MM.1S (cell line): ENCODE results near the gene DSCAM.
A peak's percentile ranks its signal among the peaks of the same experiment; 100 is the strongest.

Source experiments
- DNase-seq: peaks from one replicate; pipeline ENCODE4 v3.0.0-alpha.2; 2015
- H2AFZ ChIP-seq: fragments of 300-600 bp; sonication (generic); 2 replicates; pipeline ENCODE4 v1.6.0; 2016; ENCODE audit warnings: antibody characterized with exemption, low read length
- H3F3A ChIP-seq: fragments of 300-600 bp; sonication (generic); 2 replicates; pipeline ENCODE4 v1.6.1; 2016; ENCODE audit warnings: mild to moderate bottlenecking, antibody characterized with exemption, low read length, moderate library complexity, mixed read lengths; ENCODE audit not compliant: insufficient read depth
- H3K27ac ChIP-seq: fragments of 300-600 bp; sonication (generic); 2 replicates; pipeline ENCODE4 v1.5.1; 2016; ENCODE audit warnings: mild to moderate bottlenecking, low read length
- H3K27me3 ChIP-seq: fragments of 300-600 bp; sonication (generic); replicated peaks from 2 replicates; pipeline ENCODE4 v1.6.0; 2016; ENCODE audit warnings: low read length; ENCODE audit not compliant: insufficient read depth
- H3K36me3 ChIP-seq: fragments of 300-600 bp; sonication (generic); replicated peaks from 2 replicates; pipeline ENCODE4 v1.6.1; 2016; ENCODE audit warnings: mild to moderate bottlenecking, low read length, mixed read lengths; ENCODE audit not compliant: insufficient read depth
- H3K4me1 ChIP-seq: fragments of 300-600 bp; sonication (generic); 2 replicates; pipeline ENCODE4 v1.6.1; 2016; ENCODE audit warnings: low read length, mixed read lengths
- H3K4me2 ChIP-seq: fragments of 300-600 bp; sonication (generic); 2 replicates; pipeline ENCODE4 v1.6.0; 2016; ENCODE audit warnings: low read depth, low read length
- H3K4me3 ChIP-seq: fragments of 300-600 bp; sonication (generic); 2 replicates; pipeline ENCODE4 v1.5.1; 2016; ENCODE audit warnings: low read length, mixed read lengths
- H3K79me2 ChIP-seq: fragments of 300-600 bp; sonication (generic); 2 replicates; pipeline ENCODE4 v1.6.1; 2016; ENCODE audit warnings: mixed run types, low read length, mixed read lengths
- H3K9ac ChIP-seq: fragments of 300-600 bp; sonication (generic); 2 replicates; pipeline ENCODE4 v1.6.1; 2016; ENCODE audit warnings: low read length, mixed read lengths
- H3K9me2 ChIP-seq: fragments of 300-600 bp; sonication (generic); replicated peaks from 2 replicates; pipeline ENCODE4 v1.6.1; 2016; ENCODE audit warnings: mild to moderate bottlenecking, low read length, mixed read lengths; ENCODE audit not compliant: insufficient read depth
- H3K9me3 ChIP-seq: fragments of 300-600 bp; sonication (generic); replicated peaks from 2 replicates; pipeline ENCODE4 v1.6.1; 2016; ENCODE audit warnings: mild to moderate bottlenecking, low read length, mixed read lengths; ENCODE audit not compliant: insufficient read depth
- H4K20me1 ChIP-seq: fragments of 300-600 bp; sonication (generic); 2 replicates; pipeline ENCODE4 v1.6.1; 2016; ENCODE audit warnings: mild to moderate bottlenecking, low read length, moderate library complexity, mixed read lengths; ENCODE audit not compliant: insufficient read depth
- CTCF ChIP-seq: fragments of 300-600 bp; sonication (generic); IDR thresholded peaks from 2 replicates; pipeline ENCODE4 v1.5.1; 2016; ENCODE audit warnings: antibody characterized with exemption, low read length, mixed read lengths
- EZH2 ChIP-seq: fragments of 300-600 bp; sonication (generic); optimal IDR thresholded peaks from 2 replicates; pipeline ENCODE3; 2017; ENCODE audit warnings: low read depth, mild to moderate bottlenecking, antibody characterized with exemption, low read length, mixed read lengths
- EZH2phosphoT487 ChIP-seq: fragments of 300-600 bp; sonication (generic); IDR thresholded peaks from 2 replicates; pipeline ENCODE4 v1.6.1; 2018; ENCODE audit warnings: antibody characterized with exemption, low read length

DSCAM gene

GRCh38 chr21:40282912-40283886, 563.8 kb downstream of the DSCAM start:
- H3K79me2 ChIP-seq, result no peaks in the 10 kb centered on the region
- H3K4me1 ChIP-seq, result no peaks in the 10 kb centered on the region
- H2AFZ ChIP-seq, result no peak overlapping the region
- H3K27ac ChIP-seq, result no peak overlapping the region
- H3K9me3 ChIP-seq, result no peaks in the 10 kb centered on the region
- no peaks in the 10 kb centered on the region for H3K36me3 ChIP-seq
- no peaks in the 10 kb centered on the region for H3K9me2 ChIP-seq
- no peaks in the 10 kb centered on the region for H3K27me3 ChIP-seq
- H3K4me2 ChIP-seq, result no peak overlapping the region
- H3F3A ChIP-seq, result no peaks in the 10 kb centered on the region
- no peak overlapping the region for H3K9ac ChIP-seq
- no peak for DNase-seq
- no peak overlapping the region for H3K4me3 ChIP-seq
- no peak for TF ChIP-seq EZH2
- no peak for TF ChIP-seq EZH2phosphoT487
- no peak for TF ChIP-seq CTCF
- no peaks in the 10 kb centered on the region for H4K20me1 ChIP-seq

DNA sequence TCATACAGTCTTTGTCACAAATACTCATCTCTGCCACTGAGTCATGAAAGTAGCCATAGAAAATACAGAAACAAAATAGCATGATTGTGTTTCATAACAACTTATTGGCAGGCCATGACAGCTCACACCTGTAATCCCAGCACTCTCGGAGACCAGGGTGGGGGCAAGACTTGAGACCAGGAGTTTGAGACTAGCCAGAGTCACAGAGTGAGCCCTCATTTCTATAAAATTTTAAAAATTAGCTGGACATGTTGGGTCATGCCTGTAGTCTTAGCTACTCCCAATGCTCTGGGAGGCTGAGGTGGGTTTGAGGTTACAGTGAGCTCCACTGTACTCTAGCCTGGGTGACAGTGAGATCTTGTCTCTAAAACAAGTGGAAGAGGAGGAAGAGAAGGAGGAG, 568.6 kb downstream of the DSCAM start:
- Histone ChIP-seq H3K79me2 (no peaks in the 10 kb centered on the region), H3K4me1 (peaks cover 20% of the 10 kb centered on the region), H3K36me3 (no peaks in the 10 kb centered on the region), H3K9me2 (no peaks in the 10 kb centered on the region), H4K20me1 (no peaks in the 10 kb centered on the region), H3F3A (no peaks in the 10 kb centered on the region), H2AFZ (no peak overlapping the region), H3K9ac (no peak overlapping the region), H3K9me3 (no peaks in the 10 kb centered on the region), H3K27me3 (no peaks in the 10 kb centered on the region), H3K4me2 (no peak overlapping the region), H3K4me3 (no peak overlapping the region), H3K27ac (no peak overlapping the region)
- TF ChIP-seq EZH2phosphoT487 (no peak), EZH2 (no peak), CTCF (no peak)
- no peak for DNase-seq

GRCh38 chr21:40276001-40276400, 571.0 kb downstream of the DSCAM start:
- H3K27ac ChIP-seq, result peak overlapping the region; percentile 46
- peak overlapping the region; percentile 29 for H2AFZ ChIP-seq
- no peak overlapping the region for H3K9ac ChIP-seq
- peaks cover 20% of the 10 kb centered on the region for H3K4me1 ChIP-seq
- no peaks in the 10 kb centered on the region for H4K20me1 ChIP-seq
- no peaks in the 10 kb centered on the region for H3K27me3 ChIP-seq
- DNase-seq, result peak; percentile 90
- peak overlapping the region; percentile 30 for H3K4me2 ChIP-seq
- H3K9me2 ChIP-seq, result no peaks in the 10 kb centered on the region
- H3K9me3 ChIP-seq, result no peaks in the 10 kb centered on the region
- peak overlapping the region; percentile 2; the same call in 1 of the 2 replicates for H3K4me3 ChIP-seq
- no peak for TF ChIP-seq CTCF
- no peak for TF ChIP-seq EZH2
- H3K36me3 ChIP-seq, result no peaks in the 10 kb centered on the region
- H3K79me2 ChIP-seq, result no peaks in the 10 kb centered on the region
- no peaks in the 10 kb centered on the region for H3F3A ChIP-seq
